Activated CD4-positive, alpha-beta memory T cell treated with anti-CD3 and anti-CD28 coated beads, Interleukin-2, amount 10 ng/mL, durations not matched to agents 7 days and 5 days (primary cell): ENCODE results near the gene CLOCK. TPM values are rescaled to one million over a fixed set of nuclear protein-coding genes. Genes with fewer than 3 reads are reported as not detected.
A peak's percentile ranks its signal among the peaks of the same experiment; 100 is the strongest.

ENCODE experiments used
- CTCF ChIA-PET: fragments of 350-600 bp; sonication (Branson Sonifier 250); formaldehyde crosslinking; loops from one replicate; lab custom pipeline; 2021; ENCODE audit warnings: antibody characterized with exemption, inconsistent platforms; lab: Charles Lee
- POLR2A ChIA-PET: fragments of 350-600 bp; sonication (Branson Sonifier 250); formaldehyde crosslinking; loops from one replicate; lab custom pipeline; 2021; ENCODE audit warnings: antibody characterized with exemption; lab: Charles Lee
- DNase-seq: peaks from one replicate; pipeline ENCODE4 v3.0.0-alpha.2; 2020
- H3K27ac Mint-ChIP-seq: one replicate; pipeline ENCODE4 v1.8.0; 2021; ENCODE audit warnings: mild to moderate bottlenecking, mixed read lengths
- H3K27me3 Mint-ChIP-seq: one replicate; pipeline ENCODE4 v1.8.0; 2021; ENCODE audit warnings: mixed read lengths
- H3K36me3 Mint-ChIP-seq: one replicate; pipeline ENCODE4 v1.8.0; 2021; ENCODE audit warnings: low read depth, mixed read lengths
- H3K4me1 Mint-ChIP-seq: one replicate; pipeline ENCODE4 v1.8.0; 2021; ENCODE audit warnings: mixed read lengths
- H3K4me3 Mint-ChIP-seq: one replicate; pipeline ENCODE4 v1.8.0; 2021; ENCODE audit warnings: mild to moderate bottlenecking, mixed read lengths
- H3K9me3 Mint-ChIP-seq: one replicate; pipeline ENCODE4 v1.8.0; 2021; ENCODE audit warnings: mixed read lengths
- total RNA-seq, 2 experiments: library from RNA; stranded (reverse); gene quantifications; one replicate each; pipeline ENCODE4 v1.2.3, GENCODE V29; 2021

The CLOCK gene
- total RNA-seq, 2 experiments from 2014 or later = 7.4 to 9.6 TPM

DNA sequence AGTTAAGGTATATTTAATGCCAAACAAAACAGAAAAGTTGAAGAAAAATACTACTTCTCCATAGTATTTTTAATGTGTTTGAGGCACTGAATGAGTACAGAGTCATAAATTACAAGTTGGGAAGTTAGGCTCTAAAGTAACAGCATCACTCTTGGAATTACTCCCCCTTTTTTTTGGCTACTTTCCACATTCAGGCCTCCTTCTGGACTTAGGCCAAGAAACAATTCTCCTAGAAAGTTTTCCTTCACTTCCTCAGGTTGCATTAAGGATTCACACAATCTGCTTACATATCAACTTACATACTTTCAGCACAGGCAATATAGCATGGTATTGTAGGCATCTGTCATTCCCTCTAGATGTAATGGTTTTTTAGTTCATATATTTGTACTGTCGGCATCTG is 98.9 kb downstream of the CLOCK start:
- Mint-ChIP-seq H3K36me3 (peaks cover 29% of the 10 kb centered on the region), H3K27ac (peak overlapping the region; percentile 60), H3K4me1 (peaks cover 7% of the 10 kb centered on the region), H3K27me3 (no peaks in the 10 kb centered on the region), H3K9me3 (no peaks in the 10 kb centered on the region), H3K4me3 (no peak overlapping the region)
- CTCF ChIA-PET = interaction anchor here (1.0 kb wide), 1 partner anchor 418 kb away, joined by 3 read pairs; no protein-coding TSS in a partner anchor
- DNase-seq = no peak
- POLR2A ChIA-PET = no interaction called here

DNA sequence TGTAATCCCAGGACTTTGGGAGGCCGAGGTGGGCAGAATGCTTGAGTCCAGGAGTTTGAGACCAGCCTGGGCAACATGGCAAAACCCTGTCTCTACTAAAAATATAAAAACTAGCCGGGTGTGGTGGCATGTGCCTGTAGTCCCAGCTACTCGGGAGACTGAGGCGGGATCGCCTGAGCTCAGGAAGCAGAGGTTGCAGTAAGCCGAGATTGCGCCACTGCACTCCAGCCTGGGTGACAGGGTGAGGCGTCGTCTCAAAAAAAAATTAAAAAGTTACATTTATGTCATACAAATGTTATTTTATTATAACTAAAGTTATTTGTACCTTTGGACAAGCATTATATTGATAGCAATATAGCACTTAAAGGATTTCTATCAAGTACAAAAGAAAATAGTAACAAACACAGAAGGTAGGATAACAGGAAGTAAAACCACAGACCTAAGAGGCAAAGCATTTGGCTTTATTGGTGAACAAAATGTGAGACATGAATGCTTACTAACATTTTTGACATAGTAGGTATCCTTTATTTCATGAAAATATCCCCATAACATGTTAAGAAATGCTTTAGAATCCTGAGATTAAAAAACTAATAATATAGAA is 99.5 kb downstream of the CLOCK start:
- Mint-ChIP-seq H3K9me3 (no peaks in the 10 kb centered on the region), H3K27me3 (no peaks in the 10 kb centered on the region), H3K36me3 (peaks cover 32% of the 10 kb centered on the region), H3K4me1 (peaks cover 9% of the 10 kb centered on the region), H3K27ac (no peak overlapping the region), H3K4me3 (no peak overlapping the region)
- DNase-seq = no peak
- ChIA-PET CTCF (interaction anchor here (2.0 kb wide), 1 partner anchor 10 kb away, joined by 7 read pairs; no protein-coding TSS in a partner anchor), POLR2A (interaction anchor here (1.2 kb wide), 1 partner anchor 10 kb away, joined by 5 read pairs; no protein-coding TSS in a partner anchor)

GRCh38 chr4:55446578-55446922 is 100.2 kb downstream of the CLOCK start:
- no peak overlapping the region for H3K27ac Mint-ChIP-seq
- no peaks in the 10 kb centered on the region for H3K9me3 Mint-ChIP-seq
- POLR2A ChIA-PET = interaction anchor here (1.2 kb wide), 1 partner anchor 9 kb away, joined by 5 read pairs; no protein-coding TSS in a partner anchor
- DNase-seq = no peak
- CTCF ChIA-PET = interaction anchor here (2.0 kb wide), 1 partner anchor 9 kb away, joined by 7 read pairs; no protein-coding TSS in a partner anchor
- H3K4me1 Mint-ChIP-seq = peaks cover 9% of the 10 kb centered on the region
- H3K27me3 Mint-ChIP-seq = no peaks in the 10 kb centered on the region
- no peak overlapping the region for H3K4me3 Mint-ChIP-seq
- H3K36me3 Mint-ChIP-seq = peaks cover 25% of the 10 kb centered on the region

- CTCF ChIA-PET = interaction anchor here (1.0 to 2.0 kb wide), 4 partner anchors 9 to 420 kb away, joined by 3 to 7 read pairs (median 4); no protein-coding TSS in a partner anchor
- H3K36me3 Mint-ChIP-seq = peaks cover 23% of the 10 kb centered on the region
- H3K27me3 Mint-ChIP-seq = no peaks in the 10 kb centered on the region
- H3K9me3 Mint-ChIP-seq = no peaks in the 10 kb centered on the region
- no peak overlapping the region for H3K27ac Mint-ChIP-seq
- POLR2A ChIA-PET = interaction anchor here (1.0 to 1.2 kb wide), 4 partner anchors 9 to 107 kb away, joined by 3 to 6 read pairs (median 4); partner anchors contain the start of gene SRD5A3
- H3K4me1 Mint-ChIP-seq = peaks cover 9% of the 10 kb centered on the region
- no peak overlapping the region for H3K4me3 Mint-ChIP-seq
- no peak for DNase-seq
These were observed 100.7 kb downstream of the CLOCK start for GRCh38 chr4:55445921-55446577.

- DNase-seq = no peak
- CTCF ChIA-PET = interaction anchor here (0.6 to 2.0 kb wide), 6 partner anchors 8 to 421 kb away, joined by 3 to 7 read pairs (median 4); no protein-coding TSS in a partner anchor
- no peak overlapping the region for H3K4me3 Mint-ChIP-seq
- H3K36me3 Mint-ChIP-seq = peaks cover 25% of the 10 kb centered on the region
- POLR2A ChIA-PET = interaction anchor here (1.1 to 1.2 kb wide), 2 partner anchors 8 to 108 kb away, joined by 3 to 6 read pairs; no protein-coding TSS in a partner anchor
- peaks cover 12% of the 10 kb centered on the region for H3K4me1 Mint-ChIP-seq
- H3K9me3 Mint-ChIP-seq = no peaks in the 10 kb centered on the region
- no peak overlapping the region for H3K27ac Mint-ChIP-seq
- H3K27me3 Mint-ChIP-seq = no peaks in the 10 kb centered on the region
These were observed 101.9 kb downstream of the CLOCK start for GRCh38 chr4:55444827-55445226.

DNA sequence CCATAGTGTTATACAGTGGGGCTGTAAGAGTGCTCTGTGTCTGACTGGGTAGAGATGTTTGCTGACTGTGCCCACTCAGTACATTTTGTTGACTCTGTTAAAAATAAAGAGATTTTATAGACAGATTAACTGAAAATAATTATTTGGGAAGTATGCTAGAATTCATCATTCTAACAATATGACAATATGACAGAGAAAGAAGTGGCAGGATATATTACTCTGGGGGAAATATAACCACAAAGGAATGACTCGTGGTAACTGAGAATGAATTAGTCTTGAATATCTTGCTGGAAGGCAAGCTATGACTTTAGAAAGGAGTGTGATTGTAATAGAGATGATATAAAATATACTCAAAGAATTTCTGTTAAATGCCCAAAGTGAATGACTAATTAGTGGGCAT is 104.2 kb downstream of the CLOCK start:
- Mint-ChIP-seq H3K4me1 (peaks cover 10% of the 10 kb centered on the region), H3K36me3 (peaks cover 32% of the 10 kb centered on the region), H3K9me3 (no peaks in the 10 kb centered on the region), H3K27ac (no peak overlapping the region), H3K4me3 (no peak overlapping the region), H3K27me3 (no peaks in the 10 kb centered on the region)
- no peak for DNase-seq
- ChIA-PET CTCF (interaction anchor here (0.6 kb wide), 1 partner anchor 195 kb away, joined by 5 read pairs; no protein-coding TSS in a partner anchor), POLR2A (no interaction called here)

DNA sequence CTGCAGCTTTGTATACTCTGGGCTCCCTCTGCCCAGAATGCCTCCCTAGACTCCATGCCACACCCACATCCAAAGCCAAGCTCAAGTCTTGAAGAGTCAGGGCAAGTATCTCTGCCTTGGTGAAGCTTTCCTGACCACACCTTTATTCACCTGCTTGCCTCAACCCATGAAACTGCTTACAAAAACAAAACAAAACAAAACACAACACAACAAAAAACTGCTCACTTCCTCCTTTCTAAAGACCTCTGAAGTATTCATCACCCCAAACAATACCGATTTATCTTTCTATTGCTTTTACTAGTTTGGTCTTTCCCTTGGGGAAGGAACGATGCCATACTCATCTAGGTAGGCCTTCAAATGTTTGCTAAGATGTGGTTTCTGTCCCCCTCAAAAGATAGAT is 105.9 kb downstream of the CLOCK start:
- peaks cover 32% of the 10 kb centered on the region for H3K36me3 Mint-ChIP-seq
- peaks cover 7% of the 10 kb centered on the region for H3K4me1 Mint-ChIP-seq
- peak overlapping the region; percentile 2 for H3K27ac Mint-ChIP-seq
- no peak overlapping the region for H3K4me3 Mint-ChIP-seq
- DNase-seq = no peak
- no peaks in the 10 kb centered on the region for H3K9me3 Mint-ChIP-seq
- POLR2A ChIA-PET = interaction anchor here (1.7 kb wide), 1 partner anchor 105 kb away, joined by 4 read pairs; no protein-coding TSS in a partner anchor
- no peaks in the 10 kb centered on the region for H3K27me3 Mint-ChIP-seq
- CTCF ChIA-PET = no interaction called here

DNA sequence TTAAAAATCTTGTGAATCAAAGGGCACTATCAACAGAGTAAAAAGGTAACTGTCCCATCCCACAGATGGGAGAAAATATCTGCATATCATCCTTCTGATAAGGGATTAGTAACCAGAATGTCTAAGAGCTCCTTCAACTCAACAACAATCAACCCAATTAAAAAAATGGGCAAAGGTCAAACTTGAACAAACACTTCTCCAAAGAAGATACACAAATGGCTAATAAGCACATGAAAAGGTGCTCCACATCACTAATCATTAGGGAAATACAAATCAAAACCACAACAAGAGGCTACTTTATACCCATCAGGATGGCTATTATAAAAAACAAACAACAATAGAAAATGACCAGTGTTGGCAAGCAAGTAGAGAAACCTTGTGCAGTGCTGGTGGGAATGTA is 107.7 kb downstream of the CLOCK start:
- Mint-ChIP-seq H3K4me3 (no peak overlapping the region), H3K36me3 (peaks cover 45% of the 10 kb centered on the region), H3K9me3 (no peaks in the 10 kb centered on the region), H3K27me3 (no peaks in the 10 kb centered on the region), H3K27ac (no peak overlapping the region), H3K4me1 (peaks cover 23% of the 10 kb centered on the region)
- POLR2A ChIA-PET = interaction anchor here (0.9 kb wide), 1 partner anchor 107 kb away, joined by 4 read pairs; no protein-coding TSS in a partner anchor
- CTCF ChIA-PET = no interaction called here
- DNase-seq = no peak

- Mint-ChIP-seq H3K27me3 (no peaks in the 10 kb centered on the region), H3K4me3 (no peak overlapping the region), H3K4me1 (peaks cover 23% of the 10 kb centered on the region), H3K9me3 (no peaks in the 10 kb centered on the region), H3K36me3 (peaks cover 46% of the 10 kb centered on the region), H3K27ac (no peak overlapping the region)
- CTCF ChIA-PET = interaction anchor here (1.0 kb wide), 1 partner anchor 93 kb away, joined by 3 read pairs; the partner anchor contains the start of gene SRD5A3
- POLR2A ChIA-PET = interaction anchor here (0.9 kb wide), 1 partner anchor 108 kb away, joined by 4 read pairs; no protein-coding TSS in a partner anchor
- no peak for DNase-seq
These were observed 108.4 kb downstream of the CLOCK start for GRCh38 chr4:55438314-55438713.

GRCh38 chr4:55437823-55438222 is 108.9 kb downstream of the CLOCK start:
- H3K27me3 Mint-ChIP-seq = no peaks in the 10 kb centered on the region

DNA sequence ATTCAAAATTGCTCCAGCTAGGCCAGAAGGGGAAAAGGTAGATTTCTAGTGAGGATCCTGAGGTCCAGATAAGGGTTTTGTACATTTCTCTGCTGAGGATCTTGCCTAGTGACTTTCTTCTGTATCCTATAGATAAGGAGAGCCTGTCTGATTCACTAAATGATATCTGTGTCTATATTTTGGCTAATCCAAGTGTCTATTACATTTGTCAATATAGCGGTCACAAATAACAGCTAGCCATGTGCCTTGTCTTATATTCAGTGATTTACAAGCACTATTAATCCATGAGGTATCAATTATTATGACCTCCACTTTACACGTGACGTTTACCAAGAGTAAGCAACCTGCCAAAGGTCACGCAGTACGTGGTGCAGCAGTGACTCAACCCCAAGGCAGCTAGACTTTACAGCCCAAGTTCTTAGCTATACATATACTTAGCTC is 109.3 kb downstream of the CLOCK start:
- Mint-ChIP-seq H3K4me3 (no peak overlapping the region), H3K4me1 (peaks cover 20% of the 10 kb centered on the region), H3K9me3 (no peaks in the 10 kb centered on the region), H3K27ac (no peak overlapping the region), H3K27me3 (no peaks in the 10 kb centered on the region), H3K36me3 (peaks cover 50% of the 10 kb centered on the region)
- CTCF ChIA-PET = interaction anchor here (1.0 to 1.7 kb wide), 3 partner anchors 9 to 92 kb away, joined by 3 to 7 read pairs (median 4); partner anchors contain the start of gene SRD5A3
- DNase-seq = no peak
- POLR2A ChIA-PET = interaction anchor here (0.7 to 1.7 kb wide), 4 partner anchors 8 to 253 kb away, joined by 3 to 6 read pairs (median 4); no protein-coding TSS in a partner anchor

More at GRCh38 chr4:55437823-55438222, 108.9 kb downstream of the CLOCK start:
- Mint-ChIP-seq H3K9me3 (no peaks in the 10 kb centered on the region), H3K4me3 (no peak overlapping the region), H3K4me1 (peaks cover 23% of the 10 kb centered on the region), H3K27ac (no peak overlapping the region), H3K36me3 (peaks cover 50% of the 10 kb centered on the region)
- CTCF ChIA-PET = interaction anchor here (1.0 to 1.7 kb wide), 3 partner anchors 8 to 92 kb away, joined by 3 to 7 read pairs (median 4); partner anchors contain the start of gene SRD5A3
- no peak for DNase-seq
- POLR2A ChIA-PET = interaction anchor here (0.8 to 1.7 kb wide), 2 partner anchors 9 to 11 kb away, joined by 3 to 5 read pairs; no protein-coding TSS in a partner anchor

DNA sequence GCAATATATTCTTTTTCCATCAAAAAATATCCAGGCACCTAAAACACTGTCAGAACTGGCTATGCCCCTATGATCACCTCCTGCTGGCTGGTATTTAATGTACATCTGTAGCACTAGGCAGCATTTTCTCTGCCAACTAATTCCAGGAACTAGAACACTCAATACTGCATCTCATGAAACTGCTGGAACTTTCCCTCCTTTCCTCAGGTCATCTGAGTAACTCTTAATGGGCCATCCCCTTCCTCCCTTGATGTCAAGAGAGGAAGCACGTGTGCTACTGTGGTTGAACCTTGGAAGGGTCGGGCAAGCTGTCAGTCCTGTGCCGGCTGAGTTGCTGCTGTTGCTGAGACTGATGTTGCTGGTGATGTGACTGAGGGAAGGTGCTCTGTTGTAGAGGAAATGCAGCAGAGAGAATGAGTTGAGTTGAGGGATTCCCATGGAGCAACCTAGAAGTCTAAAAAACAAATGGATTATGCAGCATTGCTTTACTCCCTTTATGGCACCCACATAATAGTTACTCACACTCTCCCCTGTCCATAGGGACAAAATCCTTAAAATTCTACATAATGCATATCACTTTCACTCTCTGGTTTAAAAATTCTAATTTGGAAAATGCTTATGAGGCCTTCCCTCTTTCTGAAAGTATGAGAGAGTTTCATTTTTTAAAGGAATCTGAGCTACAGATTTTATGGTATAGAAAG is 111.4 kb downstream of the CLOCK start:
- peak; percentile 41 for DNase-seq
- Mint-ChIP-seq H3K9me3 (no peaks in the 10 kb centered on the region), H3K4me3 (no peak overlapping the region), H3K27me3 (no peaks in the 10 kb centered on the region), H3K27ac (no peak overlapping the region), H3K36me3 (peaks cover 54% of the 10 kb centered on the region), H3K4me1 (peaks cover 17% of the 10 kb centered on the region)
- CTCF ChIA-PET = interaction anchor here (0.6 kb wide), 1 partner anchor 14 kb away, joined by 3 read pairs; no protein-coding TSS in a partner anchor
- POLR2A ChIA-PET = interaction anchor here (1.1 to 1.7 kb wide), 4 partner anchors 10 to 89 kb away, joined by 3 to 6 read pairs (median 4); partner anchors contain the start of gene SRD5A3
